Activated T-cell treated with anti-CD3 and anti-CD28 coated beads, Interleukin-2, amount 50 U/mL, for 1 hour (primary cell): ENCODE results near the gene CENPVL1.
"Not testable (repeated sequence)": the region's sequence is repeated elsewhere in the genome, so short reads cannot be mapped to it uniquely, and the experiment has no call there.

Experiments used
- DNase-seq: peaks from one replicate; pipeline ENCODE4 v3.0.0-alpha.2; 2020

CENPVL1 gene

GRCh38 chrX:51710277-51711164 lies at the start of gene CENPVL1:
CENPVL1 (plus strand) TSS chrX:51710512; CDS start chrX:51710512, 0 bp downstream.
- DNase-seq = not testable (repeated sequence)

DNA sequence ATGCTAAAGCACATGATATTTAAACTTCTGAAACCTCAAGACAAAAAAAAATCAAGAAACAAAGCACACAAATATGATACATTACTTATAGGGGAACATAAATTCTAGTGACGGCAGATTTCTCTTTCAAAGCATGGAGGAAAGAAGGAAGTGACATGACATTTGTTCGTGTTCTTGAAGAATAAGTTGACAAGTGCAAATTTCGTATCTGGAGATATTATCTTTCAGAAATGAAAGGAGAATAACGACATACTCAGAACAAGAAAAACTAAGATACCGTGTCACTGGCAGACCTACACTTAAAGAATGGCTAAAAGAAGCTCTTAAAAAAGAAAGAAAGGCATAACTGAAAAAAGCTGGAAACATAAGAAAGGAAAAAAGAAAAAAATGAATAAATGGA lies 44.3 kb upstream of the CENPVL1 start:
- no peak for DNase-seq

- DNase-seq = not testable (repeated sequence)
Measured at GRCh38 chrX:51679689-51680433, 30.5 kb upstream of the CENPVL1 start.

DNA sequence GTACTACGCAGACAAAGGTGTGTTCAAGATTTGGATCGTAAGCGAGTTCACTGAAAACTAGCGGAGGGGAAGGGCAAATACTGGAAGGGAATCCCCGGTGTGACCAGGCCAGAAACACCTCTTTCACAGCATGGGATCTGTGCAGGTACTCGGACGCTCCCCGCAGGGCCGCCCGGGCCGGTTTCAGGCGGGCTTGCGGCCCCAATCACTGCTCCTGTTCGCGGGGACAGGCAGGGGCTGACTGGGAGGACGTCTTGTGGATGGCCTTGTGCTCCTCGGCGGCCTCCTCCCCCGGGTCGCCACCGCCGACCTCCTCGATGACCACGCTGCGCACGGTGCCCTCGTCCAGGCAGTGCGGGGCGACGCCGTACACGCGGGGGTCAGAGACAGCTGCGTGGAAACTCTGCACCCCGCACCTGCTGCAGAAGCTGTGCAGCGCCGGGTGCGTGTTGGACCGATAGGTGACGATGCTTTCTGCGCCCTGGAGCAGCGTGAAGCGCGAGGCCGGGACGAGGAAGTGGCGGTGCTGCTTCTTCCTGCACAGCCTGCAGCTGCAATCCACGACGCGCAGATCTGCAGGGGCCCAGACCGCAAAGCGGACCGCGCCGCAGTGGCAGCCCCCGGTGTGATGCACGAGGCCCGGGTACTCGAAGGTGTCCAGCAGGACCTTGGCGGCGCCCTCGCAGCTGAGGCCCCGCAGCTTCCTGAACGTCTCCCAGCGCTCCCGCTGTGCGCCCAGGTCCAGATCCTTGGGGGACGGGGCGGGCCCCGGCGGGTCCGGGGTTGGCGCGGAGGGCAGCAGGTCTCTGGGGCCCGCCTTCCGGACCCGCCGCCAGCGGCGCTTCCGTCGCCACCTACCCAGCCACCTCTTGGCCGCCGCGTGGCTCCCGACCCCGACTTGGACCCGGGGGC lies 28.2 kb upstream of the CENPVL1 start:
- not testable (repeated sequence) for DNase-seq

- not testable (repeated sequence) for DNase-seq
Measured at GRCh38 chrX:51682720-51683062, 27.6 kb upstream of the CENPVL1 start, which contains the start of gene CENPVL2. CENPVL2 (minus strand) TSS chrX:51682831; CDS start chrX:51682831, 0 bp downstream.

- no peak for DNase-seq
Measured at GRCh38 chrX:51694254-51694653, 16.1 kb upstream of the CENPVL1 start.

- DNase-seq = no peak
Measured at GRCh38 chrX:51697397-51697796, 12.9 kb upstream of the CENPVL1 start.

DNA sequence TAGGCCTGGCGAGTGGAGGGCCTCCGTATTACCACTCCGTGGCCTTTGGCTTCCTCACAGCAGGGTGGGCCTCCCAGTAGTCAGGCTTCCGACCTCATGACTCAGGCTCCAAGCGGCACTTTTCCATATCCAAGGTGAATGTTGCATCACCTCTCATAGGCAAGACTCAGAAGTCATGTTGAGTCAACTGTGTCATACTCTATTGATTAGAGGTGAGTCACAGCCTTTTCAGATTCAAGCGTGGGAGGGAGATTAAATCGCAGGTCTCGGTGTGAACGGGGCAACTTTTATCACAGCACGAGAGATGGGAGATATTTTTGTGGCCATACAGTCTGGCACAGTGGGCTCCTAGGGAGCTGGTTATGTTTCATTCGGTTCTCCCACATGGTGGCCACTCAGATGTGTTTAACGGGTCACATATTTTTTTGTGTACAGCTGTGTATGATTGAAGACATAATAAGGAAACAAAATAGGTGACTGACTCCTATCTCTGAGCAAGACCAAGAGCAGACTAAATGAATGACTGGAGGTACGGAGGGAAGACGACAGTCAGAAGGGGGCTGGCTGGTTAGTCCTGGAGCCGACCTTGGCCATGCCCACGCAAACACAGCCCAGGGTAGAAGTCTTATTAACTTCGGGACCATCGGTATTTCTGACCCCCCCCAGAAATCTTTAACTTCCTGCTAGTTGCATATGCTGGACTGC lies 2.8 kb downstream of the CENPVL1 start:
- DNase-seq = not testable (repeated sequence)

- no peak for DNase-seq
Measured at GRCh38 chrX:51728202-51728601, 17.9 kb downstream of the CENPVL1 start.

- DNase-seq = no peak
Measured at GRCh38 chrX:51737091-51737490, 26.8 kb downstream of the CENPVL1 start.

DNA sequence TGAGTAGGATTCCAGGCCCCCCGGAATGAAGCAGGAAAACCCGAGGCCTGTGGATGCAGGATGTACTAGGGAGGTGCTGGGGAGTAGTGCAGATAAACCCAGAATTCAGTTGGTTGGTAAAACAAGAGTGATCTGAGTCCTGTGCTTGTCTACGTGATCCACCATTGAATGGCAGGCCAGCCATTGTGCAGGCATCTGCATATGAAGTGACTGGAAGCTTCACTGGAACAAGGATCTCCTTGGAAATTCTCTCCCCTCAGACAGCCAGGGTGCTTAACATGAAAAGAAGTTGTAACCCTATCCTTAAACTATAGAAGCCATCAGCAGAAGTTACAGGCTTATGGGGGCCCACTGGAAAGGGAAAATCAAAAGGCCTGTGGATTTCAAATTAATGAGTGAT lies 32.3 kb downstream of the CENPVL1 start:
- no peak for DNase-seq

DNA sequence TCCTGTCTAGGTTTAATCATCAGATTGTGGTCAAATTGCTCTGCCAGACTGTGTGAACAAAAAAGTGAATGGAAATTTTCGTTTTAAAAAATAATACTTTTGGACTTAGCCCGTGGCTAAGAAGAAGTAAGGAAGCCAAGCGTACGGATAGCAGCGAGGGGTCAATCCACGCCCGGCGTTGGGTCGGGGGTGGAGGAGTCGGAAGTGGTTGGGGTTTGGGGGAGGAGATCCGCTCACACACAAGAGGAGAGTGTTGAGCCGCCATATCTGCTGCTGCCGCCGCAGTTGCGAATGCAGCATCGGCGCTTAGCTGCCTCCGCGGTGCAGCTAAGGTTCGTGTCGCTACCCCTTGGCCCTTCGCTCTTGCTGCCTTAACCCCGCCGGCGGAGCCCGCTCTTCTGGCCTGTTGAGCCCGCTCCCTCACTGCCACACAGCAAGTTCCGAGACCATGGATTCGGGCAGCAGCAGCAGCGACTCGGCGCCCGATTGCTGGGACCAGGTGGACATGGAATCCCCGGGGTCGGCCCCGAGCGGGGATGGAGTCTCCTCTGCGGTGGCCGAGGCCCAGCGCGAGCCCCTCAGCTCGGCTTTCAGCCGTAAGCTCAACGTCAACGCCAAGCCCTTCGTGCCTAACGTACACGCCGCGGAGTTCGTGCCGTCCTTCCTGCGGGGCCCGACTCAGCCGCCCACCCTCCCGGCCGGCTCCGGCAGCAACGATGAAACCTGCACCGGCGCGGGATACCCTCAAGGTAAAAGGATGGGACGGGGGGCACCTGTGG lies 33.1 kb downstream of the CENPVL1 start, which contains the start of gene GSPT2:
TSS of gene GSPT2 (plus strand) at position 264 of the 779 bp plus-strand sequence. CDS start at position 449, 185 bp downstream.
- peak; percentile 38 for DNase-seq

GRCh38 chrX:51747671-51748070 lies 37.4 kb downstream of the CENPVL1 start:
- DNase-seq = no peak

- DNase-seq = no peak
Measured at GRCh38 chrX:51759055-51759839, 48.9 kb downstream of the CENPVL1 start.

DNA sequence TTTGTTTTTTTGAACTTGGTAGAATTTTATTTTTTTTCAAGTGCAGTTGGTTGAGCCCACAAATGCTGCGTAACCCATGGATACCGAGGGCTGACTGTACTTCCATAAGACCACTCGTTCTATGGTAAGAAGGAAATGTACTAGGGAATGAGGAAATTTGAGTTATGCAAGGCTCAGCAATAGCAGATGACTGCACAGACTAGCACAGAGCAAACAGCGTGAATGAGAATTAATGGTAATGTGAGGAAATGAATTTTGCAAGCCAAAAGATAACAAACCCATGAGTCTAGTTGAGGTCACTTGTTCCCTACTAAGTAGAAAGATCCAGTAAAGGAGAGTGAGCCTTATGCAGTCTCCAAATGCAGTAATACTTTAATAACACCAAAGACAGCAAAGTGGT lies 50.3 kb downstream of the CENPVL1 start:
- DNase-seq = no peak
